Thymus (tissue), 11 donors: ENCODE data around the gene TM9SF2. TPM values are rescaled to one million over a fixed set of nuclear protein-coding genes. Genes with fewer than 3 reads are reported as not detected.

Experiments
- DNase-seq, 9 donors: peaks; one replicate each; pipeline ENCODE4 v3.0.0-alpha.2; 2013; ENCODE audit warnings: low spot score in 9 of 9, low read depth in 6 of 9, missing footprints in 1 of 9
- H3K27ac ChIP-seq, 2 donors: one replicate each; pipeline ENCODE4 v1.5.1; 2013; ENCODE audit warnings: control low read depth in 1 of 2, low read depth in 1 of 2, low read length in 1 of 2, mild to moderate bottlenecking in 1 of 2, moderate library complexity in 1 of 2
- H3K27me3 ChIP-seq, 2 donors: one replicate each; pipeline ENCODE4 v1.5.1; 2013; ENCODE audit warnings: low read length in 1 of 2; ENCODE audit not compliant: control insufficient read depth in 2 of 2, insufficient read depth in 1 of 2
- H3K36me3 ChIP-seq, 2 donors: one replicate each; pipeline ENCODE4 v1.5.1; 2013; ENCODE audit warnings: low read length in 1 of 2, mild to moderate bottlenecking in 1 of 2, moderate library complexity in 1 of 2; ENCODE audit not compliant: control insufficient read depth in 2 of 2, insufficient read depth in 2 of 2
- H3K4me1 ChIP-seq, 2 donors: one replicate each; pipeline ENCODE4 v1.5.1; 2013; ENCODE audit warnings: low read length in 2 of 2; ENCODE audit not compliant: control insufficient read depth in 2 of 2, insufficient read depth in 2 of 2
- H3K4me3 ChIP-seq, 2 donors: one replicate each; pipeline ENCODE4 v1.5.1; 2013; ENCODE audit warnings: low read length in 2 of 2, control low read depth in 1 of 2, mild to moderate bottlenecking in 1 of 2
- H3K9me3 ChIP-seq, 2 donors: one replicate each; pipeline ENCODE4 v1.5.1; 2013; ENCODE audit warnings: low read length in 1 of 2, mild to moderate bottlenecking in 1 of 2; ENCODE audit not compliant: control insufficient read depth in 2 of 2, insufficient read depth in 1 of 2
- WGBS: extraction: QIAGEN DNeasy Blood & Tissue Kit; methylation state at CpG from one replicate; pipeline ENCODE4 v1.1.7; 2013; 5-methylcytosine and 5-hydroxymethylcytosine counted together
- polyA plus RNA-seq: library from polyadenylated mRNA; stranded (reverse); fragments of 200-250 nt; gene quantifications from one replicate; pipeline ENCODE4 v1.2.3, GENCODE V29; 2013
- total RNA-seq: library from RNA; stranded (reverse); fragments of 120-200 nt; gene quantifications from one replicate; pipeline ENCODE4 v1.2.4, GENCODE V29; 2013
- donor health status: healthy.

Gene TM9SF2
- total and polyA plus RNA-seq, 2 donors = 61.6 to 71.3 TPM

DNA sequence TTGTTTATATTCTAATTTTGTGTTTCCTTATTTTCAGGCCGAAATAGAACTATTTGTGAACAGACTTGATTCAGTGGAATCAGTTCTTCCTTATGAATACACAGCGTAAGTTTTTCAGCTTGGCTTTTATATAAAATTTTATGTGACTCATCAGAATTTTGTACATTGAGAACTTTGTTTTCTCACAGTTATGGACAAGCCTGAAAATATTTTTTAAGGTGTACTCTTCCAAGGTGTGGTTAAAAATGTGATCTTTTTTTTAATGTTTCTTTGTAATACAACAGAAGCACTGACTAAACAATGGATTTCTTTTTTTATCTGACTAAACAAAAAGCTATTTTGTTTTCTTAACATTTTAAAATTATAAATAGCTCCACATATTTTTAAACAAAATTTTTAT is 16.3 kb downstream of the TM9SF2 start:
- 96% methylated on average over 2 of the region's 2 CpGs for WGBS
- Histone ChIP-seq H3K36me3 (peaks cover 25 to 38% of the 10 kb centered on the region in 2 donors), H3K4me1 (no peaks in the 10 kb centered on the region)

GRCh38 chr13:99517984-99518383 is 16.7 kb downstream of the TM9SF2 start:
- H3K9me3 ChIP-seq = no peaks in the 10 kb centered on the region
- H3K4me1 ChIP-seq = no peaks in the 10 kb centered on the region
- DNase-seq = no peak
- H3K4me3 ChIP-seq = no peak overlapping the region
- no peaks in the 10 kb centered on the region for H3K27me3 ChIP-seq
- 97% methylated on average over 6 of the region's 6 CpGs for WGBS
- H3K27ac ChIP-seq = no peak overlapping the region
- peaks cover 29 to 42% of the 10 kb centered on the region in 2 donors for H3K36me3 ChIP-seq

More for the DNA sequence above, 16.3 kb downstream of the TM9SF2 start:
- no peak for DNase-seq
- Histone ChIP-seq H3K9me3 (no peaks in the 10 kb centered on the region), H3K4me3 (no peak overlapping the region), H3K27me3 (no peaks in the 10 kb centered on the region), H3K27ac (no peak overlapping the region)

- Histone ChIP-seq H3K27me3 (no peaks in the 10 kb centered on the region), H3K36me3 (peaks cover 51 to 77% of the 10 kb centered on the region in 2 donors), H3K4me3 (no peak overlapping the region), H3K9me3 (peaks cover 0 to 4% of the 10 kb centered on the region in 2 donors), H3K27ac (no peak overlapping the region), H3K4me1 (no peaks in the 10 kb centered on the region)
- DNase-seq = no peak
- WGBS = 98% methylated on average over 2 of the region's 2 CpGs
Observed at GRCh38 chr13:99522298-99522697, 21.0 kb downstream of the TM9SF2 start.

GRCh38 chr13:99523838-99524237 is 22.6 kb downstream of the TM9SF2 start:
- Histone ChIP-seq H3K4me1 (no peaks in the 10 kb centered on the region), H3K27ac (no peak overlapping the region), H3K27me3 (no peaks in the 10 kb centered on the region), H3K4me3 (no peak overlapping the region), H3K36me3 (peaks cover 47 to 69% of the 10 kb centered on the region in 2 donors), H3K9me3 (peaks cover 0 to 4% of the 10 kb centered on the region in 2 donors)
- 99% methylated on average over 4 of the region's 4 CpGs for WGBS
- no peak for DNase-seq

DNA sequence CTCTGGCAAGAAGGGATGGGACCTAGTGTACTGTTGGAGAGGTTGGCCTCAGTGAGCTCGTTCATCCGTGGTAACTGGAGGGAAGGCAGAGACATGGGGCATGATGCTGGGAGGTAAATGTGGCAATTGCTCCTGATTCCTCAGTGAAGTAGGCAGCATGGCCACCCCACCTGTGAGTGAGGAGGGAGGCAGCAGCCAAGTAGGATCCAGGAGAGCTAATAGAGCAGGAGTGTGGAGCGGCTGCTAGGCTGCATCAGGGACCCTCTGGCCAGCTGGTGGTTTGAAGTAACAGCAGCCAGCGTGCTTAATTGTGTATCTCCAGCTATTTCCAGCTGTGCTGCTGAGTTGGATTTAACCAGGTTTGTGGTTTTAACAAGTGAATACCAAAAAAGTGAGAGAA is 24.7 kb downstream of the TM9SF2 start:
- H3K36me3 ChIP-seq = peaks cover 44 to 65% of the 10 kb centered on the region in 2 donors

GRCh38 chr13:99526549-99526948 is 25.3 kb downstream of the TM9SF2 start:
- H3K36me3 ChIP-seq = peaks cover 40 to 66% of the 10 kb centered on the region in 2 donors
- no peaks in the 10 kb centered on the region for H3K4me1 ChIP-seq
- no peak for DNase-seq
- H3K27me3 ChIP-seq = no peaks in the 10 kb centered on the region
- WGBS = 90% methylated on average over 7 of the region's 7 CpGs
- H3K27ac ChIP-seq = no peak overlapping the region
- no peak overlapping the region for H3K4me3 ChIP-seq
- H3K9me3 ChIP-seq = peaks cover 0 to 4% of the 10 kb centered on the region in 2 donors

More for the DNA sequence above, 24.7 kb downstream of the TM9SF2 start:
- 93% methylated on average over 4 of the region's 4 CpGs for WGBS
- Histone ChIP-seq H3K9me3 (peaks cover 0 to 4% of the 10 kb centered on the region in 2 donors), H3K27me3 (no peaks in the 10 kb centered on the region), H3K4me3 (no peak overlapping the region), H3K4me1 (no peaks in the 10 kb centered on the region), H3K27ac (no peak overlapping the region)
- DNase-seq = no peak

DNA sequence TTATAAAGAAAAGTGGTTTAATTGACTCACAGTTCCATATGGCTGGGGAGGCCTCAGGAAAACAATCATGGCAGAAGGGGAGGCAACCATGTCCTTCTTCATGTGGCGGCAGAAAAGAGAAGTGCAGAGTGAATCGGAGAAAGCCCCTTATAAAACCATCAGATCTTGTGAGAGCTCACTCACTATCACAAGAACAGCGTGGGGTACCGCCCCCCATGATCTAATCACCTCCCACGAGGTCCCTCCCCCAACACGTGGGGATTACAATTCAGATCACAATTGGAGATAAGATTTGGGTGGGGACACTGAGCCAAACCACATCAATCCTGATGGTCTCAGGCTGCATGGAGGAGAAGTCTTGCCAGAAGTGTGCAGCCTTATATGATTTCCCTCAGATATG is 26.0 kb downstream of the TM9SF2 start:
- no peaks in the 10 kb centered on the region for H3K4me1 ChIP-seq
- no peak overlapping the region for H3K4me3 ChIP-seq
- DNase-seq = no peak
- H3K27me3 ChIP-seq = no peaks in the 10 kb centered on the region
- peaks cover 32 to 60% of the 10 kb centered on the region in 2 donors for H3K36me3 ChIP-seq
- peaks cover 0 to 4% of the 10 kb centered on the region in 2 donors for H3K9me3 ChIP-seq
- H3K27ac ChIP-seq = no peak overlapping the region
- 82% methylated on average over 6 of the region's 6 CpGs for WGBS

- Histone ChIP-seq H3K9me3 (peaks cover 0 to 4% of the 10 kb centered on the region in 2 donors), H3K27ac (no peak overlapping the region), H3K4me3 (no peak overlapping the region), H3K36me3 (peaks cover 20 to 48% of the 10 kb centered on the region in 2 donors), H3K4me1 (no peaks in the 10 kb centered on the region), H3K27me3 (no peaks in the 10 kb centered on the region)
- peak in 2 of 9 donors; percentile 18 to 50 for DNase-seq
Observed at GRCh38 chr13:99528547-99528946, 27.3 kb downstream of the TM9SF2 start.

DNA sequence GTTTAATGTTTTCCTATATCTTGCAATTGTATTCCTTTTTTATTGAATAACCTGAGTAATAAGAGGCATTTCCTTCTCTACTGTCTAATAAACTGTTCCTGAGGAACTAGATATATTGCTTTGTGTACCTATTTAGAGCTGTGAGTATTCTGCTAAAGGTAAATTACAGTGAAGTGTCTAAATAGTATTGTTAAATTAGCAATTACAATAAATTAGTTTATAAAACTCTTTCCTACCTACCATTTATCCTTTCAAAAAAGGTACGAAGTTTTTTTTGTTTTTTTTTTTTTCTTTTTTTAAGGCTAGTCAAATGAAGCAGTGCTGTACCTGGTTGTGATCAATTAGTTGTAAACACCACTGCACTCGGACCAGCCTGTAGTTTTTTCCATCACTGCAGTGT is 34.8 kb downstream of the TM9SF2 start:
- WGBS = 100% methylated on average over 2 of the region's 2 CpGs
- peaks cover 9 to 21% of the 10 kb centered on the region in 2 donors for H3K36me3 ChIP-seq

More for the DNA sequence above, 34.8 kb downstream of the TM9SF2 start:
- Histone ChIP-seq H3K9me3 (no peaks in the 10 kb centered on the region), H3K4me1 (peaks cover 0 to 3% of the 10 kb centered on the region in 2 donors), H3K27me3 (no peaks in the 10 kb centered on the region), H3K27ac (no peak overlapping the region), H3K4me3 (no peak overlapping the region)
- DNase-seq = no peak
